Pancreas (tissue), 10 donors: ENCODE measurements around the gene SDR39U1. TPM values are rescaled to one million over a fixed set of nuclear protein-coding genes. Genes with fewer than 3 reads are reported as not detected.

Source experiments
- ATAC-seq, 4 donors: fragments of 200-7000 bp; cut with Tn5 transposase; one replicate each; pipeline versions ENCODE4 v1.8.0 to v1.9.1; 2020; ENCODE audit warnings: mild to moderate bottlenecking in 4 of 4, moderate library complexity in 4 of 4
- DNase-seq, 6 donors: peaks; one replicate each; pipeline ENCODE4 v3.0.0-alpha.2; 2020
- FAIRE-seq: peaks from 2 replicates; lab custom pipeline; 2012; peaks lifted over from hg19 to GRCh38; lab: Jason Lieb, UNC
- H3K27ac ChIP-seq, 4 donors: fragments of 200-600 bp; sonication (generic); 1 replicate in 3 of 4; 2 replicates in 1 of 4; pipeline versions ENCODE4 v1.5.0 to v1.8.0; 2020
- H3K27me3 ChIP-seq, 4 donors: fragments of 200-600 bp; one replicate each; pipeline ENCODE4 v1.8.0; 2021
- H3K36me3 ChIP-seq, 3 donors: fragments of 200-600 bp; sonication (generic) in 1 of 3; one replicate each; pipeline versions ENCODE4 v1.5.0 to v1.8.0; 2020 to 2021
- H3K4me1 ChIP-seq, 3 donors: fragments of 200-600 bp; one replicate each; pipeline ENCODE4 v1.8.0; 2021
- H3K4me3 ChIP-seq, 4 donors: fragments of 200-600 bp; sonication (generic) in 2 of 4; one replicate each; pipeline versions ENCODE4 v1.5.0 to v1.8.0; 2020 to 2021
- H3K9me3 ChIP-seq, 4 donors: fragments of 200-600 bp; one replicate each; pipeline ENCODE4 v1.8.0; 2021
- WGBS, 2 donors: extraction: QIAGEN DNeasy Blood & Tissue Kit; methylation state at CpG; one replicate each; pipeline ENCODE4 v1.1.7; 2013; 5-methylcytosine and 5-hydroxymethylcytosine counted together
- intact Hi-C, 3 donors: fragments of 100-400 bp; cut with DNase I; formaldehyde crosslinking; loops; one replicate each; pipeline versions ENCODE4 v1.11.1 to v1.14.2; 2022
- polyA plus RNA-seq, 2 donors: library from polyadenylated mRNA; stranded (reverse); fragments of 200-250 nt; gene quantifications; one replicate each; pipeline ENCODE4 v1.2.3, GENCODE V29; 2013
- total RNA-seq, 6 donors: library from RNA; stranded (reverse); fragmentation: NEBNext Ultra II Directional in 4 of 6; extraction: Animal tissue kit (Norgen Biotek cat#: 25700) in 4 of 6; gene quantifications; one replicate each; pipeline versions ENCODE4 v1.2.1 to v1.2.4, GENCODE V29; 2021 to 2023
- TF ChIP-seq, protein P1 (sequence below), 4 donors: fragments of 200-600 bp; sonication (generic) in 3 of 4; IDR thresholded peaks; one replicate each; pipeline versions ENCODE4 v1.5.0 to v1.8.0; 2021; ENCODE audit warnings: antibody characterized with exemption in 4 of 4
- donor health status: healthy with polysubstance abuse.
- donor health status: DM: no; HTN: no; CAD: no; lungs with moderate emphysema.
- donor health status: DM: no; HTN: no; CAD: no.
- donor health status: control.
- donor health status: control.
- donor health status: Bipolar disorder and iron deficiency.
- donor health status: DM: yes; HTN: yes; CAD: no.
- donor health status: DM: no; HTN: no; CAD: no.
- donor health status: DM: no; HTN: no; CAD: no.
- donor health status: DM: yes; HTN: yes; CAD: no.

Gene SDR39U1
- total and polyA plus RNA-seq, 8 donors = 22.0 to 124 (median 31.3) TPM

DNA sequence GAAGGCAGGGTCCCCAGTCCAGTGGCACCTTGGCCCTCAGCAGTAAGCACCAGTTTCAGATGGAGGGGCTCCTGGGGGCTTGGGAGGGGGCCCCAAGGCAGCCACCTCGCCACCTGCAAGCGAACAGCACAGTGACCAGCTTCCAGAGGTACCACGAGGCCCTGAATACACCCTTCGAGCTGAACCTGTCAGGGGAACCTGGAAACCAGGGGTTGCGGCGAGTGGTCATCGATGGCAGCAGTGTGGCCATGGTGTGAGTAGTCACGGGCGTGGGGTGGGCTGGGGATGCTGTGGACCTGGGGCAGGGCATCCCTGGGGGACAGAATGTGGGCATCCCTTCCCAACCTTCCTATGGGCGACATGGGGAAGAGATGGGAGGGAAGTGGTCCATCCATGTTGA, 32.6 kb downstream of the SDR39U1 start:
- TF ChIP-seq, protein P1, sequence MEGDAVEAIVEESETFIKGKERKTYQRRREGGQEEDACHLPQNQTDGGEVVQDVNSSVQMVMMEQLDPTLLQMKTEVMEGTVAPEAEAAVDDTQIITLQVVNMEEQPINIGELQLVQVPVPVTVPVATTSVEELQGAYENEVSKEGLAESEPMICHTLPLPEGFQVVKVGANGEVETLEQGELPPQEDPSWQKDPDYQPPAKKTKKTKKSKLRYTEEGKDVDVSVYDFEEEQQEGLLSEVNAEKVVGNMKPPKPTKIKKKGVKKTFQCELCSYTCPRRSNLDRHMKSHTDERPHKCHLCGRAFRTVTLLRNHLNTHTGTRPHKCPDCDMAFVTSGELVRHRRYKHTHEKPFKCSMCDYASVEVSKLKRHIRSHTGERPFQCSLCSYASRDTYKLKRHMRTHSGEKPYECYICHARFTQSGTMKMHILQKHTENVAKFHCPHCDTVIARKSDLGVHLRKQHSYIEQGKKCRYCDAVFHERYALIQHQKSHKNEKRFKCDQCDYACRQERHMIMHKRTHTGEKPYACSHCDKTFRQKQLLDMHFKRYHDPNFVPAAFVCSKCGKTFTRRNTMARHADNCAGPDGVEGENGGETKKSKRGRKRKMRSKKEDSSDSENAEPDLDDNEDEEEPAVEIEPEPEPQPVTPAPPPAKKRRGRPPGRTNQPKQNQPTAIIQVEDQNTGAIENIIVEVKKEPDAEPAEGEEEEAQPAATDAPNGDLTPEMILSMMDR (IDR thresholded peaks at IDR 0.05) = no peak
- intact Hi-C loops = no loop called here
- peak in 1 of 6 donors; percentile 66 for DNase-seq

DNA sequence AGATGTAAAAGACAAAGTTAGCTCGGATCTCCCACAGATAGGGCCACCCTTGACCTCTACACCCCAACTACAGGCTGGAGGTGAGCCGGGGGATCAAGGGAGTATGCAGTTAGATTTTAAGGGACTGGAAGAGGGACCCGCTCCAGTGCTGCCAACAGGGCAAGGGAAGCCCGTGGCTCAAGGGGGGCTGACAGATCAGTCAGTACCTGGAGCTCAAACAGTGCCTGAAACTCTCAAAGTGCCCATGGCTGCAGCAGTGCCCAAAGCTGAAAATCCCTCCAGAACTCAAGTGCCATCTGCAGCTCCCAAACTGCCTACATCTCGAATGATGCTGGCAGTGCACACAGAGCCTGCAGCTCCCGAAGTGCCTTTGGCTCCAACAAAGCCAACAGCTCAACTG, 33.4 kb downstream of the SDR39U1 start:
- DNase-seq (no peak), FAIRE-seq (no peak), ATAC-seq (no peak)
- Histone ChIP-seq H3K4me1 (no peaks in the 10 kb centered on the region), H3K27me3 (no peaks in the 10 kb centered on the region), H3K9me3 (no peaks in the 10 kb centered on the region), H3K27ac (no peak overlapping the region), H3K36me3 (peaks cover 0 to 7% (median 0%) of the 10 kb centered on the region in 3 donors), H3K4me3 (no peak overlapping the region)
- TF ChIP-seq, protein P1 (IDR thresholded peaks at IDR 0.05) = no peak
- intact Hi-C loops = no loop called here
- 79 to 97% methylated on average over 6 of the region's 6 CpGs for WGBS, 2 donors

More for the DNA sequence above, 32.6 kb downstream of the SDR39U1 start:
- ATAC-seq = no peak
- Histone ChIP-seq H3K4me3 (no peak overlapping the region), H3K36me3 (peaks cover 0 to 7% (median 0%) of the 10 kb centered on the region in 3 donors), H3K27me3 (no peaks in the 10 kb centered on the region), H3K4me1 (no peaks in the 10 kb centered on the region), H3K27ac (no peak overlapping the region), H3K9me3 (no peaks in the 10 kb centered on the region)
- no peak for FAIRE-seq
- 88 to 94% methylated on average over 10 of the region's 10 CpGs for WGBS, 2 donors

GRCh38 chr14:24408764-24409163, 33.8 kb downstream of the SDR39U1 start:
- Histone ChIP-seq H3K4me3 (no peak overlapping the region), H3K27ac (no peak overlapping the region), H3K36me3 (peaks cover 0 to 7% (median 0%) of the 10 kb centered on the region in 3 donors), H3K4me1 (no peaks in the 10 kb centered on the region), H3K9me3 (no peaks in the 10 kb centered on the region), H3K27me3 (no peaks in the 10 kb centered on the region)
- ATAC-seq = no peak
- intact Hi-C loops = no loop called here
- FAIRE-seq = no peak
- DNase-seq = no peak
- TF ChIP-seq, protein P1 (IDR thresholded peaks at IDR 0.05) = no peak
- WGBS, 2 donors = 76 to 78% methylated on average over 3 of the region's 3 CpGs

DNA sequence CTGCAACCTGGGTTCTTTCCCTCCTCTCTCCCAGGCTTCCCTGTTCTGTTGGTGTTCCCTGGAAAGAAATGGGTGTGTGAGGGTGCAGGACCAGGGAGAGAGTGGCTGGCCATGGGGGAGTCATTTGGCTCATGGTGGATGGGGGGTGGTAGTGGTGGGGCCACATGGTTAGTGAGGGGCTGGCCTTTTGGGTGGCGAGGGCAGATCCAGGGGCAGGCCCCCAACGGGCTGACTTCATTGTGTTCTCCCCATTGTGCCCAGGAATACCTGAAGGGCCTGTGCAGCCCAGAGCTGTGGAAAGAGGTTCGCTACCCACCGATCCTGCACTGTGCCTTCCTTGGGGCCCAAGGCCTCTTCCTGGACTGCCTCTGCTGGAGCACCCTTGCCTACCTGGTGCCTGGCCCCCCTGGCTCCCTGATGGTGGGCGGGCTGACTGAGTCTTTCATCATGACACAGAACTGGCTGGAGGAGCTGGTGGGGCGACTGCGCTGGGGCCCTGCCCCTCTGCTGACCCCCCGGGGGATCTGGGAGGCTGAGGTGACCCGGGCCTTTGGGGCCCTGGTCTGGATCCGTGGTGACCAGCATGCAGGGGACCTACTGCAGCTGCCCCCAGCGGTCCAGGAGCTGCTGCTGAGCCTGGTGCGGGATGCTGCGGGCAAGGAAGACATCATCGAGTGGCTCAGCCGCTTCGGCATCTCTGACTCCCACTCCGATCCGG, 34.8 kb downstream of the SDR39U1 start:
- Histone ChIP-seq H3K36me3 (peaks cover 0 to 7% (median 0%) of the 10 kb centered on the region in 3 donors), H3K4me1 (peaks cover 0 to 5% (median 5%) of the 10 kb centered on the region in 3 donors), H3K4me3 (no peak overlapping the region), H3K9me3 (no peaks in the 10 kb centered on the region), H3K27ac (no peak overlapping the region), H3K27me3 (no peaks in the 10 kb centered on the region)
- DNase-seq (peak in 1 of 6 donors; percentile 67), ATAC-seq (no peak), FAIRE-seq (no peak)
- WGBS, 2 donors = 89 to 96% methylated on average over 18 of the region's 18 CpGs
- intact Hi-C loops = no loop called here
- TF ChIP-seq, protein P1 (IDR thresholded peaks at IDR 0.05) = no peak

GRCh38 chr14:24406416-24406815, 36.2 kb downstream of the SDR39U1 start:
- intact Hi-C loops = no loop called here
- ATAC-seq = no peak
- TF ChIP-seq, protein P1 (IDR thresholded peaks at IDR 0.05) = no peak
- Histone ChIP-seq H3K9me3 (no peaks in the 10 kb centered on the region), H3K27ac (no peak overlapping the region), H3K27me3 (no peaks in the 10 kb centered on the region), H3K4me1 (peaks cover 0 to 13% (median 10%) of the 10 kb centered on the region in 3 donors), H3K36me3 (peaks cover 0 to 7% (median 0%) of the 10 kb centered on the region in 3 donors), H3K4me3 (no peak overlapping the region)
- WGBS, 2 donors = 89 to 95% methylated on average over 6 of the region's 6 CpGs
- FAIRE-seq = no peak
- no peak for DNase-seq
